Retinal pigment epithelial cell (primary cell): Measurements from ENCODE around the gene GRID1.

ENCODE experiments used
- DNase-seq: peaks from one replicate; pipeline ENCODE4 v3.0.0-alpha.2; 2010; ENCODE audit warnings: low read depth
- H3K4me3 ChIP-seq: 2 replicates; pipeline ENCODE4 v1.5.1; 2011; ENCODE audit warnings: mild to moderate bottlenecking, low read length, control low read depth, moderate library complexity
- CTCF ChIP-seq: conservative IDR thresholded peaks from 2 replicates; pipeline ENCODE4 v1.5.1; 2011; ENCODE audit warnings: low read depth, low read length, control low read depth, inconsistent platforms

GRID1 gene

GRCh38 chr10:86366033-86366901 lies at the start of gene GRID1:
GRID1 (minus strand) TSS chr10:86366795.
- no peak for DNase-seq
- no peak for TF ChIP-seq CTCF
- no peak within 1 kb of the TSS for H3K4me3 ChIP-seq

- no peak overlapping the region for H3K4me3 ChIP-seq
- no peak for DNase-seq
- TF ChIP-seq CTCF = no peak
Measured at GRCh38 chr10:86415583-86415982, 49.0 kb upstream of the GRID1 start.

- no peak for DNase-seq
- TF ChIP-seq CTCF = no peak
- no peak overlapping the region for H3K4me3 ChIP-seq
Measured at GRCh38 chr10:86415116-86415515, 48.5 kb upstream of the GRID1 start.

- DNase-seq = no peak
- no peak for TF ChIP-seq CTCF
- H3K4me3 ChIP-seq = no peak overlapping the region
Measured at GRCh38 chr10:86413046-86413728, 46.6 kb upstream of the GRID1 start.

GRCh38 chr10:86411852-86412560 lies 45.4 kb upstream of the GRID1 start:
- no peak for DNase-seq
- no peak for TF ChIP-seq CTCF
- no peak overlapping the region for H3K4me3 ChIP-seq

GRCh38 chr10:86411281-86411841 lies 44.8 kb upstream of the GRID1 start:
- no peak overlapping the region for H3K4me3 ChIP-seq
- no peak for DNase-seq
- TF ChIP-seq CTCF = no peak
